ENCODE measurements around the gene TRPV5.

- no peak for TF ChIP-seq CTCF (IDR thresholded peaks at IDR 0.05)
- TF ChIP-seq NR3C1 (IDR thresholded peaks at IDR 0.05), result no peak
- TF ChIP-seq CHD2 (IDR thresholded peaks at IDR 0.05; ENCODE audit: low read length, partially characterized antibody), result no peak
- TF ChIP-seq RFX5 (IDR thresholded peaks at IDR 0.05), result no peak
- no peak for TF ChIP-seq EP300 (IDR thresholded peaks at IDR 0.05)
- no peak for TF ChIP-seq FOXS1 (CRISPR knock-in tag; IDR thresholded peaks at IDR 0.05)
- TF ChIP-seq CEBPB (IDR thresholded peaks at IDR 0.05), result no peak
- no peak for TF ChIP-seq JUN (IDR thresholded peaks at IDR 0.05)
- TF ChIP-seq SMC3 (IDR thresholded peaks at IDR 0.05), result no peak
These were observed 20.5 kb downstream of the TRPV5 start for GRCh38 chr7:142913051-142913450.

Measured in A549 (cell line).